ENCODE measurements around the gene POLH. TPM values are rescaled to one million over a fixed set of nuclear protein-coding genes. Genes with fewer than 3 reads are reported as not detected.

The POLH gene
- total and polyA plus RNA-seq, 9 of the 15 experiments (the other 6 are each of a cell fraction or from before 2014, with no cell fraction given) = 5.8 to 31.6 (median 20.6) TPM

- TF ChIP-seq E2F4 (CRISPR knock-in tag; IDR thresholded peaks at IDR 0.05; ENCODE audit: low read depth) = no peak
- TF ChIP-seq E2F6 (IDR thresholded peaks at IDR 0.05; ENCODE audit: borderline replicate concordance in 1 of 2, extremely low read depth in 1 of 2, insufficient read depth in 1 of 2, insufficient read length in 1 of 2, low read depth in 1 of 2, low read length in 1 of 2, poor library complexity in 1 of 2, severe bottlenecking in 1 of 2) = peak in 1 of 2 experiments; percentile 22
- no peak for TF ChIP-seq SNRNP70 (optimal IDR thresholded peaks at IDR 0.05; ENCODE audit: low read depth, low read length)
- peak; percentile 76; the same call in 1 of the 2 replicates for TF ChIP-seq PYGO2 (tag; IDR thresholded peaks at IDR 0.05)
- TF ChIP-seq POLR2G (IDR thresholded peaks at IDR 0.05; ENCODE audit: low read depth, low read length) = no peak; the same call in 1 of the 2 replicates
- TF ChIP-seq PHB2 (IDR thresholded peaks at IDR 0.05; ENCODE audit: low read depth) = peak; percentile 97
- no peak for TF ChIP-seq NR2C1 (IDR thresholded peaks at IDR 0.05)
- TF ChIP-seq NR2C1 (tag; IDR thresholded peaks at IDR 0.05) = peak; percentile 86
- TF ChIP-seq ZNF408 (CRISPR knock-in tag; IDR thresholded peaks at IDR 0.05; ENCODE audit: low read depth) = no peak
- peak; percentile 79 for TF ChIP-seq KHSRP (IDR thresholded peaks at IDR 0.05)
- no peak for TF ChIP-seq SAFB2 (IDR thresholded peaks at IDR 0.05; ENCODE audit: borderline replicate concordance, low read depth, low read length, severe bottlenecking)
- TF ChIP-seq PML (IDR thresholded peaks at IDR 0.05; ENCODE audit: low read length) = peak; percentile 99
- no peak for TF ChIP-seq MNT (conservative IDR thresholded peaks at IDR 0.05)
- TF ChIP-seq SIRT6 (IDR thresholded peaks at IDR 0.05; ENCODE audit: low read depth, low read length) = no peak
- TF ChIP-seq ILF3 (IDR thresholded peaks at IDR 0.05; ENCODE audit: borderline replicate concordance) = no peak
- TF ChIP-seq ZNF143 (CRISPR knock-in tag; IDR thresholded peaks at IDR 0.05) = peak; percentile 41; the same call in 1 of the 2 replicates
- peak; percentile 71; the same call in 1 of the 2 replicates for TF ChIP-seq PHTF2 (CRISPR knock-in tag; IDR thresholded peaks at IDR 0.05)
- TF ChIP-seq ZNF174 (CRISPR knock-in tag; IDR thresholded peaks at IDR 0.05) = peak; percentile 66; the same call in 1 of the 2 replicates
- no peak for TF ChIP-seq KDM4B (IDR thresholded peaks at IDR 0.05; ENCODE audit: borderline replicate concordance in 2 of 2, low read depth in 1 of 2)
- TF ChIP-seq THAP12 (CRISPR knock-in tag; IDR thresholded peaks at IDR 0.05) = peak; percentile 67
- peak; percentile 99 for TF ChIP-seq KLF16 (IDR thresholded peaks at IDR 0.05)
- TF ChIP-seq CHD1 (IDR thresholded peaks at IDR 0.05; ENCODE audit: low read length) = no peak
Observed at GRCh38 chr6:43630980-43631619, 55.1 kb downstream of the POLH start (continued).
